Ectodermal cell (in vitro differentiated cells): ENCODE results near the gene C2CD4D.
A peak's percentile ranks its signal among the peaks of the same experiment; 100 is the strongest.

Source experiments
- H3K27ac ChIP-seq: 2 replicates; pipeline ENCODE4 v1.7.0; 2013; ENCODE audit warnings: mild to moderate bottlenecking, low read depth, low read length; ENCODE audit not compliant: insufficient read depth, poor library complexity, severe bottlenecking
- H3K27me3 ChIP-seq: 2 replicates; pipeline ENCODE4 v1.7.0; 2013; ENCODE audit warnings: mild to moderate bottlenecking, low read length; ENCODE audit not compliant: insufficient read depth, control insufficient read depth, poor library complexity, severe bottlenecking
- H3K36me3 ChIP-seq: one replicate; pipeline ENCODE4 v1.7.0; 2013; ENCODE audit warnings: low read length; ENCODE audit not compliant: control insufficient read depth, insufficient read depth
- H3K4me1 ChIP-seq: one replicate; pipeline ENCODE4 v1.7.0; 2013; ENCODE audit warnings: low read length; ENCODE audit not compliant: control insufficient read depth, insufficient read depth
- H3K4me3 ChIP-seq: 2 replicates; pipeline ENCODE4 v1.7.0; 2013; ENCODE audit warnings: low read depth, low read length, control low read depth; ENCODE audit not compliant: insufficient read depth
- H3K9me3 ChIP-seq: 2 replicates; pipeline ENCODE4 v1.7.0; 2013; ENCODE audit warnings: mild to moderate bottlenecking, low read length, moderate library complexity; ENCODE audit not compliant: control insufficient read depth
- WGBS, 2 experiments: methylation state at CpG; one replicate each; pipeline ENCODE4 v1.1.7; 2013; ENCODE audit warnings: missing lambda C conversion rate in 2 of 2; 5-methylcytosine and 5-hydroxymethylcytosine counted together

C2CD4D gene

DNA sequence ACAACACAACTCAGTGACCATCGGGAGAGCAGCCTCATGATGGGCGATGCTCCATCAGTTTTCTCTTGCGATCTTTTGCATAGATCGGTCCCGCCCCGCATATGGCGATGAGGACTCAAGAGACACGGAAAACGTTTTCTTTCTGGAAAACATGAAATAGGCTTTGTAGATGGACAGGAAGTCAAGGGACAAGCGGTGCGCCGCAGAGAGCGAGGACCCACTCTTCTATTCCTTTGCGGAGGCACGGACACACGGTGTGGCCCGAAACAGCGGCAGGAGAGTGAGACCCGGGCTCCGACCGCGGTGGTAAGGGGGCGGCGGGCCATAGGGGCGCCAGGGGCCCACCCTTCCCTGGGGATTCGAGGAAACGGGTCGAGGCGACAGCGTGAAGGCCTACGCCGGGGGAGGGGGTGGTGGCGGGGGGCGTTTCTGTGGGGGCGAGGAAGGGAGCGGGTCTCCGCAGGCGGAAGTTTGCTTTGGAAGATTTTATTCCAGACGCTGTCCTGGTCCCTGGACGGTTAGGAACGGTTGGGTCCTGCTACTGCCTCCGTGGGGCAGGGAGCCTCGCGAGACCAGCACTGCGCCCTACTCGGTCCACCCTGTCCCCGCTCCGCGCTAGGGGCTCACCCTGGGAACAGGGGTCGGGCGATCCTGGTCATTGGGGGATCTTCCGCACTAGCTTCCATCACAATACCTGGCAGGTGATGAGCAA, 48.5 kb downstream of the C2CD4D start:
- Histone ChIP-seq H3K27ac (peak overlapping the region; percentile 52), H3K4me3 (peak overlapping the region; percentile 74), H3K36me3 (no peaks in the 10 kb centered on the region), H3K4me1 (no peaks in the 10 kb centered on the region), H3K9me3 (no peaks in the 10 kb centered on the region), H3K27me3 (peaks cover 13% of the 10 kb centered on the region)
- 1% methylated on average over 51 to 52 of the region's 52 CpGs for WGBS, 2 experiments

DNA sequence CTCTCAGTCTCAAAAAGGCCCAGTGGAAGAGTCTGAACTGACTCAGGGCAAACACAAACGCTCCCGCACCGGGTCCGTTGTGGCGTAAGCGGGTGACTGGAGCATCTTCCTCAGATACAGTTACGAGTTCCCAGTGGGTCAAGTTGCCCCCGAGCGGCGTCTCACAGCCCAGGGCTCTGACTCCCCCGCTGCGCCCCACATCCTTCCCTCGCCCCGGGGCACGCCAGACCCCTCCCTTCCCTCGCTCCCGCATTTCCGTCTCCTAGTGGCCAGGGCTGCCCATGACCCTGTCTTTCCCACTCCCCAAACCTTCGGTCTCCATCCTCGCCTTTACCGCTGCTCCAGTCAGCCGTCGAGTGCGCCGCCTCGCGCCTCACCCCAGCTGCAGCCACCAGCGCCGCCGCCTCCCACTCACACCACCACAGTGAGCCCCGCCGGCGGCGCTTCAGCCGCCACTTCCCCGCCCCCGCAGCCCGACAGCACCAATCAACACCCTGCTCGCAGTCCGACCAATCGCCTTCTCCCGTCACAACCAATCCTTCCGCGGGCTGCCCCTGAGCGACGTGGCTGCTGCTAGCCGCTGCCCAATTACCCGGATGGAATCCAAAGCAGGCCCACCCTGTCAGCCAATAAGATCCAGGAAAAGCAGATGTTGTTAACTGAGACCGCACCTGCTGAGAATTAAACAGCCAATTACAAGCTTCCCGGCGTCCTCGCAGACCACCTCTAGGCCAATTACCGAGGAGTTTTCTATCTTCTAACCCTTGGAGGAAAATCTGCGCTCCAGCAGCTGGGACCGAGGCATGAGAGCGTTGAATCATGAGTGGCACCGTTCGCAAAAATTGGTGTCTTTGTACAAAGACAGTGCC, 49.3 kb downstream of the C2CD4D start, which contains the start of gene TDRKH:
Gene TDRKH (minus strand): TSS at position 430 of the 869 bp plus-strand sequence. CDS start 7,478 bp downstream, outside the sequence.
- no peaks in the 10 kb centered on the region for H3K36me3 ChIP-seq
- peaks cover 13% of the 10 kb centered on the region for H3K27me3 ChIP-seq
- H3K27ac ChIP-seq: peak within 1 kb of the TSS; percentile 52
- no peaks in the 10 kb centered on the region for H3K4me1 ChIP-seq
- WGBS, 2 experiments: 0% methylated on average over 58 of the region's 58 CpGs
- H3K9me3 ChIP-seq: no peaks in the 10 kb centered on the region
- peak within 1 kb of the TSS; percentile 74 for H3K4me3 ChIP-seq
